ENCODE data around the gene HTRA1.

GRCh38 chr10:122435212-122435827, 26.0 kb upstream of the HTRA1 start:
- TF ChIP-seq, protein P1, sequence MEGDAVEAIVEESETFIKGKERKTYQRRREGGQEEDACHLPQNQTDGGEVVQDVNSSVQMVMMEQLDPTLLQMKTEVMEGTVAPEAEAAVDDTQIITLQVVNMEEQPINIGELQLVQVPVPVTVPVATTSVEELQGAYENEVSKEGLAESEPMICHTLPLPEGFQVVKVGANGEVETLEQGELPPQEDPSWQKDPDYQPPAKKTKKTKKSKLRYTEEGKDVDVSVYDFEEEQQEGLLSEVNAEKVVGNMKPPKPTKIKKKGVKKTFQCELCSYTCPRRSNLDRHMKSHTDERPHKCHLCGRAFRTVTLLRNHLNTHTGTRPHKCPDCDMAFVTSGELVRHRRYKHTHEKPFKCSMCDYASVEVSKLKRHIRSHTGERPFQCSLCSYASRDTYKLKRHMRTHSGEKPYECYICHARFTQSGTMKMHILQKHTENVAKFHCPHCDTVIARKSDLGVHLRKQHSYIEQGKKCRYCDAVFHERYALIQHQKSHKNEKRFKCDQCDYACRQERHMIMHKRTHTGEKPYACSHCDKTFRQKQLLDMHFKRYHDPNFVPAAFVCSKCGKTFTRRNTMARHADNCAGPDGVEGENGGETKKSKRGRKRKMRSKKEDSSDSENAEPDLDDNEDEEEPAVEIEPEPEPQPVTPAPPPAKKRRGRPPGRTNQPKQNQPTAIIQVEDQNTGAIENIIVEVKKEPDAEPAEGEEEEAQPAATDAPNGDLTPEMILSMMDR (IDR thresholded peaks at IDR 0.05), result peak; percentile 66; the same call in 1 of the 2 replicates
- no peak for TF ChIP-seq POLR2AphosphoS5 (IDR thresholded peaks at IDR 0.05; ENCODE audit: low read depth, low read length)
- no peak for TF ChIP-seq SIN3A (IDR thresholded peaks at IDR 0.05; ENCODE audit: borderline replicate concordance, insufficient read depth, low read depth, low read length)
- no peak for TF ChIP-seq REST (IDR thresholded peaks at IDR 0.05; ENCODE audit: insufficient read depth in 1 of 2, low read depth in 2 of 2, low read length in 1 of 2)
